Lung (tissue), 12 donors: ENCODE results near the gene ADAM12. TPM values are rescaled to one million over a fixed set of nuclear protein-coding genes. Genes with fewer than 3 reads are reported as not detected.

Experiments used
- ATAC-seq: fragments of 200-7000 bp; cut with Tn5 transposase; one replicate; pipeline ENCODE4 v1.9.1; 2020; ENCODE audit warnings: moderate number of reproducible peaks; ENCODE audit not compliant: insufficient read depth, low FRiP score
- DNase-seq, 3 donors: peaks; one replicate each; pipeline ENCODE4 v3.0.0-alpha.2; 2013 to 2017
- H3K27ac ChIP-seq, 2 donors: one replicate each; pipeline ENCODE4 v1.5.1; 2013; ENCODE audit warnings: mild to moderate bottlenecking in 2 of 2, moderate library complexity in 2 of 2, control low read depth in 1 of 2, inconsistent platforms in 1 of 2, low read depth in 1 of 2, low read length in 1 of 2
- H3K27me3 ChIP-seq, 3 donors: one replicate each; pipeline ENCODE4 v1.5.1; 2013; ENCODE audit warnings: low read length in 2 of 3; ENCODE audit not compliant: control insufficient read depth in 3 of 3, insufficient read depth in 3 of 3
- H3K36me3 ChIP-seq, 4 donors: one replicate each; pipeline ENCODE4 v1.5.1; 2013; ENCODE audit warnings: low read length in 4 of 4, mild to moderate bottlenecking in 1 of 4, moderate library complexity in 1 of 4; ENCODE audit not compliant: control insufficient read depth in 4 of 4, insufficient read depth in 4 of 4
- H3K4me1 ChIP-seq, 5 donors: one replicate each; pipeline ENCODE4 v1.5.1; 2013; ENCODE audit warnings: low read length in 5 of 5, mild to moderate bottlenecking in 2 of 5, moderate library complexity in 1 of 5; ENCODE audit not compliant: control insufficient read depth in 5 of 5, insufficient read depth in 5 of 5
- H3K4me3 ChIP-seq: one replicate; pipeline ENCODE4 v1.5.1; 2013; ENCODE audit warnings: mild to moderate bottlenecking, control low read depth, moderate library complexity
- H3K9ac ChIP-seq, 2 donors: one replicate each; pipeline ENCODE4 v1.5.1; 2013; ENCODE audit warnings: low read length in 2 of 2, control low read depth in 1 of 2; ENCODE audit not compliant: insufficient read depth in 1 of 2
- H3K9me3 ChIP-seq, 4 donors: one replicate each; pipeline ENCODE4 v1.5.1; 2013; ENCODE audit warnings: low read length in 3 of 4, mild to moderate bottlenecking in 1 of 4, moderate library complexity in 1 of 4; ENCODE audit not compliant: control insufficient read depth in 4 of 4, insufficient read depth in 3 of 4
- WGBS, 2 donors: extraction: QIAGEN DNeasy Blood & Tissue Kit; methylation state at CpG; one replicate each; pipeline ENCODE4 v1.1.7; 2013; 5-methylcytosine and 5-hydroxymethylcytosine counted together
- polyA plus RNA-seq, 2 donors: library from polyadenylated mRNA; stranded (reverse); fragments of 200-250 nt; gene quantifications; one replicate each; pipeline ENCODE4 v1.2.1, GENCODE V29; 2013
- total RNA-seq, 2 donors: library from RNA; depleted of rRNA in 1 of 2; stranded (reverse); fragments of >200 nt in 1 of 2; gene quantifications; one replicate each; pipeline ENCODE4 v1.2.1, GENCODE V29; 2014 to 2021
- TF ChIP-seq, protein P1 (sequence below): IDR thresholded peaks from 2 replicates; pipeline ENCODE4 v1.5.1; 2012; ENCODE audit warnings: mild to moderate bottlenecking; ENCODE audit errors: control extremely low read depth, extremely low read depth
- donor health status: control.
- donor health status: control.
- donor health status: Bipolar disorder and iron deficiency.
- donor health status: healthy.
- donor health status: DM: yes; HTN: yes; CAD: no.

ADAM12 gene
- total and polyA plus RNA-seq, 4 donors, result 0.16 to 5.8 (median 0.85) TPM

DNA sequence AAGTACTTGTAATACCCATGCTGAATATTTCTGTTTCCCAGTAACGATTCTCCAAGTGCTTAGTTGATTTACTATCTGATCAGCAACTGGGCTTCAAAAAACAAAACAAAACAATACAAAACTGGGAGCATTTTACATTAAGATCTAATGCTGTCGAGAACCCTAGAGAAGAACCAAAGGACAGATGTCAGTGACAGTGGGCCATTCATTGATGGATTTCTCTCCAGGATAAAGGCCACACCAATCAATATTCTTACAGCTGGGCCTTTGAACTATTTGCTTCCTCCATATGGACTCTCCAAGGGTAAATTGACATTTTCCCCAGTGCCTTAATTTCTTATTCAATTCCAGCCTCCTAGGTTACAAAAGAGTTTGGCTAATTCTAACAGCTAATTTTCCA is 217.5 kb downstream of the ADAM12 start:
- Histone ChIP-seq H3K4me1 (peaks cover 0 to 19% (median 0%) of the 10 kb centered on the region in 5 donors), H3K36me3 (no peaks in the 10 kb centered on the region), H3K4me3 (no peak overlapping the region), H3K9ac (no peak overlapping the region), H3K27ac (no peak overlapping the region), H3K9me3 (no peaks in the 10 kb centered on the region), H3K27me3 (no peaks in the 10 kb centered on the region)
- TF ChIP-seq, protein P1, sequence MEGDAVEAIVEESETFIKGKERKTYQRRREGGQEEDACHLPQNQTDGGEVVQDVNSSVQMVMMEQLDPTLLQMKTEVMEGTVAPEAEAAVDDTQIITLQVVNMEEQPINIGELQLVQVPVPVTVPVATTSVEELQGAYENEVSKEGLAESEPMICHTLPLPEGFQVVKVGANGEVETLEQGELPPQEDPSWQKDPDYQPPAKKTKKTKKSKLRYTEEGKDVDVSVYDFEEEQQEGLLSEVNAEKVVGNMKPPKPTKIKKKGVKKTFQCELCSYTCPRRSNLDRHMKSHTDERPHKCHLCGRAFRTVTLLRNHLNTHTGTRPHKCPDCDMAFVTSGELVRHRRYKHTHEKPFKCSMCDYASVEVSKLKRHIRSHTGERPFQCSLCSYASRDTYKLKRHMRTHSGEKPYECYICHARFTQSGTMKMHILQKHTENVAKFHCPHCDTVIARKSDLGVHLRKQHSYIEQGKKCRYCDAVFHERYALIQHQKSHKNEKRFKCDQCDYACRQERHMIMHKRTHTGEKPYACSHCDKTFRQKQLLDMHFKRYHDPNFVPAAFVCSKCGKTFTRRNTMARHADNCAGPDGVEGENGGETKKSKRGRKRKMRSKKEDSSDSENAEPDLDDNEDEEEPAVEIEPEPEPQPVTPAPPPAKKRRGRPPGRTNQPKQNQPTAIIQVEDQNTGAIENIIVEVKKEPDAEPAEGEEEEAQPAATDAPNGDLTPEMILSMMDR, result no peak
- no peak for ATAC-seq
- WGBS, 2 donors, result 68 to 77% methylated on average over 2 of the region's 2 CpGs
- no peak for DNase-seq

DNA sequence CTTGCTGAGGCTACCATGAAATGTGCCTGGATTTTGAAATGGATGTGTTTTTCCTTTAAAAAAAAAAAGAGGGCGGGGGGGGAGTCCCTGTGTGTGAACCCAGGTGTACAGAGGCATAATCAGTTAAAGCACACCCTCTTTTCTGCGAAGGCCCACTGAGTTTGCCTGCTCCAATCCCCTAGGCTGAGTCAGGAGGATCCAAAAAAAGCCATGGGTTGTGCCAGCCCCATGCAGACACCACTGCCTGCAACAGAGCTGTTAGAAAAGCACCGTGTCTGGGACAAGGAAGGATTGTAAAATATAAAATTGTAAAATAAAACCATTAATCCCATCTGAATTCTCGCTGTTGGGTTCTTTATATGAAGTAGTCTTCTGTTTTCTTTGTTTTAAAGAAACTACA is 217.9 kb downstream of the ADAM12 start:
- H3K9ac ChIP-seq, result no peak overlapping the region
- DNase-seq (no peak), ATAC-seq (no peak)
- no peak overlapping the region for H3K27ac ChIP-seq
- TF ChIP-seq, protein P1, result no peak
- WGBS, 2 donors, result 86 to 88% methylated on average over 4 of the region's 4 CpGs
- H3K36me3 ChIP-seq, result no peaks in the 10 kb centered on the region
- no peaks in the 10 kb centered on the region for H3K27me3 ChIP-seq
- H3K4me3 ChIP-seq, result no peak overlapping the region
- H3K9me3 ChIP-seq, result no peaks in the 10 kb centered on the region
- H3K4me1 ChIP-seq, result peaks cover 0 to 16% (median 0%) of the 10 kb centered on the region in 5 donors

DNA sequence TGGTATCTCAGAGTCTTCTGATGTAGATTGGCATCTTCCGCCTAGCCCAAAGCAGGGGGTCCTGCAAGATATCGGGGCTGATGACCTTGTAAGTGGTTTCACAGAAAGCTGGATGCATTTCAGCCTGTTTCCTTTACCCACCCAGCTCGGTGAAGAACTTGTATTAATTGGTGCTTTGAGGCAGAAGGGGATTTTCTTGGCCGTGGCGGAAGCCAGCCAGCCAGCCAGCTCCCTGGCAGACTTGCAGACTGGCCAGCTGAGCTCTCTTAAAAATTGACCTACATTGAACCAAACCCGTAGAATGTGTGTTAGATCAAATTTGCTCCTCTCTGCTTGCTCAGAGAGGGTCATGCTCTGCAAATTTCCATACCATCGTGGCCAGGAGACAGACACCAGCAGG is 218.4 kb downstream of the ADAM12 start:
- no peak overlapping the region for H3K27ac ChIP-seq
- H3K36me3 ChIP-seq, result no peaks in the 10 kb centered on the region
- ATAC-seq, result no peak
- peak; percentile 32 to 50 (median 49) for DNase-seq
- WGBS, 2 donors, result 76 to 78% methylated on average over 7 of the region's 7 CpGs
- no peak overlapping the region for H3K9ac ChIP-seq
- H3K9me3 ChIP-seq, result no peaks in the 10 kb centered on the region
- peaks cover 0 to 16% (median 0%) of the 10 kb centered on the region in 5 donors for H3K4me1 ChIP-seq
- TF ChIP-seq, protein P1, result no peak
- H3K4me3 ChIP-seq, result no peak overlapping the region
- H3K27me3 ChIP-seq, result no peaks in the 10 kb centered on the region

DNA sequence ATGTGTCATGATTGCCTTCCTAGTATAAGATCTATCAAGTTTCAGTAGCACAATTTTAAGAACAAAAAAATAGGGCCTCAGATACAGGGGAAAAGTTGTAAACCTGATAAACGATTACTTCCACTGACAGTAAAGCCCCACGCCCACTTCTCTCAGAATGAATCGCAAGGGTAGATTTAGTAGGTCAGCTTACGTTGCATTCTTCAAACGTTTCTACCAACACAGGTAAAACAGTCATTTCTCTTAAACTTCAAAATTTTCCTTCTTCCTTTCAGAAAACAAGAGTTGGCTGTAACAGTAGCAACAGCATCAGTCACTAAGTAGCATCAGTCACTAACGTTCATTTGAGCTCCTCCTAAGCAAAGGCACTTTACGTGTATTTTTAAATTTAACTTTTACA is 221.5 kb downstream of the ADAM12 start:
- TF ChIP-seq, protein P1, result no peak
- no peak overlapping the region for H3K27ac ChIP-seq
- H3K36me3 ChIP-seq, result no peaks in the 10 kb centered on the region
- no peak overlapping the region for H3K4me3 ChIP-seq
- DNase-seq, result no peak
- no peaks in the 10 kb centered on the region for H3K27me3 ChIP-seq
- peaks cover 0 to 16% (median 0%) of the 10 kb centered on the region in 5 donors for H3K4me1 ChIP-seq
- peaks cover 0 to 4% (median 0%) of the 10 kb centered on the region in 4 donors for H3K9me3 ChIP-seq
- no peak overlapping the region for H3K9ac ChIP-seq
- WGBS, 2 donors, result 86 to 88% methylated on average over 7 of the region's 7 CpGs
- ATAC-seq, result no peak
